Ramos (cell line): ENCODE data around the gene SEPTIN11.
"Not testable (repeated sequence)": the region's sequence is repeated elsewhere in the genome, so short reads cannot be mapped to it uniquely, and the experiment has no call there.

ENCODE experiments used
- in situ Hi-C: fragments of 300-500 bp; cut with MboI; formaldehyde crosslinking; loops from one replicate; pipeline ENCODE4 v1.14.3; 2022; ENCODE audit warnings: low sequenced_read_pairs; ENCODE audit not compliant: unreplicated experiment

SEPTIN11 gene

DNA sequence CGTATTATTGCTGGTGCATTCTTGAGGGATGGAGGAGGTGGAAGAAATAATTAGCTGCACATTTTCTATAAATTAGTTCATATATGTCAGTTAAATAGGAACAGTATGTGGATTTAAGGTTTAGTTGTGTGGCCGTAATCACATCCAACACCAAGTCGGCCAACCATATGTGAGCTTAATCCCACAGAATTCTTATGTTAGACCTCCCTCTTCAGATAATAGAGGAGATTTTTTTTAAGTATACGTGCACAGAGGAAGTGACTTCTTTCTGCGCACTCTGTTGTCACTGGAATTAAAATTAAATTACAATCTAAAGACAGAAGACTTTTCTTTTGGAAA, 2.1 kb downstream of the SEPTIN11 start:
- in situ Hi-C loops: no loop called here

DNA sequence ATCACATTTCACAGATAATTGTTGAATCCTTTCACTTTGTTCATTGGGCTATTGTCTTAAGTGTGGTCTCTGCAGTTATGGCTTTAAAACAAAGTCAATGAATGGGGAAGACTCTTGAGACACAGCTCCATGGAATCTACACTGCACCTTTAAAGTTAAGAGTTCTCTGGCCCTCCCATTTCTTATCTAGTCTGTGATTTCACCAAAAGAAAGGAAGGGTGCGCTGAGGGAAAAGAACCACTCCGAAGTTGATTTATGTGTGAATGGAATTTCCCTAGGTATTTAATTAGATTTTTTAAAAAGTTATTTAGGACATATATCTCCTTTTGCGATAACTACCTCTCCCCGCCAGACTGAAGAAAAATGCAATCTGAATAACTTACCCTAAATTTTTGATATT, 2.5 kb downstream of the SEPTIN11 start:
- in situ Hi-C loops: no loop called here

DNA sequence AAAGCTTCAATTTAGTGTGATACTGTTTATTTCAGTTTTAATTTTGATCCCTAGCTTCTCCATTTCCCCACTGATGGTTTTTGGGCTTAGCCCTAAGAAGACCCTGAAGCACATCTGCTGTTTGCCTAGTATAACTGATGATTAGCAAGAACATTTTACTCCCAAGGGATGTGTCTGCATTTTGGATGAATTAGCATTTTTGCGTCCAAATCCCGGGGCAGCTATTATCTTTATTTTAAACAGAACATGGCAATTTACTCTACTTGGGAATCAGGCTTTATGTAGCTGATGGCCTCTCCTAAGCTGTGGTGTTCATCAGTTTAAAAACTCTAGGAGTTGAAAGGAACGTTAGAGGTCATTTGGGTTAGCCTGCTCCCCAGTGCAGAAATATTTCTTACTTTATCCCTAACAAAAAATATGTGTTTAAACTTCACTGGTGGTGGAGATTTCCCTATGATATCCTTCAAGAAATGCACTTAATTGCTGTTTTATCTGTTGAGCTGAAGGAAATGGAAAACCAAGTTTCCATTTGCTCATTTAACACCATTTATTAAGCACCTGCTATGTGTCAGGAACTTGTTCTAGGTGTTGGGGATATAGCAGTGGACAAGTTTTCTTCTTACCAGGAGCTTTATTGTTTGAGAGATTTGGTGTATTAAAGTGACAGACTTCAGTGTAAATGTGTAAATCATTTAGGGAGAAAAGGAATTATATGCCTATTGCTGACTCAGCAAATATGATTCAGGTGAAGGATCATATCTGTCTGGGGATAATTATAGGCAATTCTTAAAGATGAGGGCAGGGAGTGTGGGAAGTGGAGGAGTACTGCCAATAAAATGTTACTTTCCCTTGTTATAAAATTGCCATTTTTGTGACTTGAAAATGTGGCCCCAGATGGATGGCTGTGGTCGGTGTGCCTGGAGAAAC, 3.4 kb downstream of the SEPTIN11 start:
- in situ Hi-C loops: no loop called here

DNA sequence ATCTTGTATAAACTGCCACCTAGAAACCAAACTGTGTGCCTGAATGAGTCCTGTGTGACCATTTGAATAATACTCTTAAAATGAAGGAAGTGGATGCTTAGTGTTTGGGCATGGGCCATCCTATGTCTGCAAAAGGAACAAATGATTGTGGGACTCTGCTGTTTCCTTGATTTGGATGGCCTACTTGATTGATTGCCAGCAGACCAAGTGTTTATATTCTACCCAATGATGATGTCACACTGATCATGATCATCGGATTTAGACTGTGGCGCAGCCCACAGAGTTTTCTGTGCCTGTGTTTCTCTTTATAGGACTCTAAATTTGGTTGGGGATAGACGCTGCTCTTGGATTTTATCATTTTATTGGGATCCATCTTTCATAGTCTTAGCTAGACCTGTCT, 4.4 kb downstream of the SEPTIN11 start:
- in situ Hi-C loops: no loop called here

DNA sequence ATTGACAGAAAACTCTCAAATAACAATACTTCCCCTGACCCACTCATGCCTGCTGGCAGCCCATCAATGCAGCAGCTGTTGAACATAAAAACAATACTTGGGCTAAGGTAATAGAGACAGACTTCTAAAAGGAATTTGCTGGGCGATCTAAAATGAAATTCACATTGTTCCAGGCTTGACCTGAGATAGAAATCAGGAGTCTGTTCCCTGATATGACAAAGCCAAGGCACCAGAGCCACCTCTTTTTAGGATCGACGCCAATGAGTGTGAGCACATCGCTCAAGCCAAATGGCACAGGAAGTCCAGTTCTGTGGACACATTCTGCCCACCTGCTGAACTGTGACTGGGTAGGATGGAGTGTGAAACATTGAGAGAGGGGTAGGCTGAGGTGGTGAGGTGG, 4.9 kb downstream of the SEPTIN11 start:
- in situ Hi-C loops: no loop called here

DNA sequence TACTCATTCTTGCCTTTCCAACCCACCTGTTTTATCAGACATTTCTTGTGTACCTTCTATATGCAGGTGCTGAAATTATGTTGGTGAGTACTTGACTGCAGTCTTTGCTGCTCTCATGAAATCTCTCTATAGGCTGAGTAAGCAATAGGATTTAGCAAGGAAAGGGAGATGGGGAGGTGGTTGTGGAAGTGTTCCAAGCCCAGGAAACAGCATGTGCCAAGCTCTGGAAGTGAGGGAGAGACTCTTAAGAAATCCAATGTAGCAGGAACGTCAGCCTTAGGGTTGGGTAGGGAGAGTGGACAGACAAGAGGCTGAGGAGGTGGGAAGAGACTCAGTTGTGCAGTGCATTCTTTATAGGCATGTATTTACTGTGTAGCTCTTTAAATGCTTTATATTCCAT, 5.6 kb downstream of the SEPTIN11 start:
- in situ Hi-C loops: no loop called here

DNA sequence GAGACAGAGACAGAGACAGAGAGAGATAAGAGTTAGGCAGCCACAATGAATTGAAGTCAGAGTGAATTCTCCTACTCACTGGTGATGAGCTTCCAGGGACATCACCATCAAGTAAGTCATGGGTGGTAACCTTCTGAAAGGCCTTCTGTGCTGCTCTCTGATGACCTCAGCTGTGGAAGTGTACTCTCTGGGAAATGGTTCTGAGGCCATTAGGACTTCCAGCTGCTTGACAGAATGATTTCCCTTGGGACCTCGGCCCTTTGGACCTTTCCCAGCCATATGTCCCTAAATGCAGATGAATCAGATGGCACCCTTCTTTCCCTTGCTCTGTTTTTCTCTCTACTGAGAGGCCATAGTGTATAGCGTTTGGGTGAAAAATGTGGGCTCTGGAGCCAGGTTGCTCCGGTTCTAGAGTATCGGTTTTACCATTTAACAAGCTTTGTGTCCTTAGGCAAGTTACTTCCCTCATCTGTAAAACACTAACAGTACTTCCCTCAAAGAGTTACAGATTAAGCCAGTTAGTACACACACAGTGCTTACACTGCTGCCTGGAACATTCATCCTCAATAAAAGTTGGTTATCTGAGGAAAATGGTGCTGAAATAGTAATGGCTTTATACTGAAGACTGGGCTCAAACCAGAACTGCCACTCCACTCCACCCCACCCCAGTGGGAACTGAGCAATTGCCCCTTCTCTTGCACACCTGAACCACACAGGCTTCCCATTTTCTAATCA, 7.6 kb downstream of the SEPTIN11 start:
- in situ Hi-C loops: no loop called here

DNA sequence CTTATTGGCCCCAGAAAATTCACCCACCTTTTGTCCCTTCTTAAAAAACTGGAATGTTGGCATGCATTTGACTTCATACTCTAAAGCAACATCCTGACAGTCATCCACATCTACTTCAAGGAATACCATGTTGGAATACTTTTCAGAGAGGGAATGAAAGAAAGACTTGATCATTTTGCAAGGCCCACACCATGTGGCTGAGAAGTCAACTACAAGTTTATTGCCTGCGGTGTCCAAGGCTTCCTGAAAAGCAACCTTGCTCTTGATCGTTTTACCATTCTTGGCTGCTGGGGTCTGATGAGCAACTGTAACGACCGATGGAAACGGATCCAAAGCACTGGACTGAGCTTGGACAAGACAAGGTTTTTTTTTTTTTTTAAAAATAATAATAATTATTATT, 9.3 kb downstream of the SEPTIN11 start:
- in situ Hi-C loops: no loop called here

DNA sequence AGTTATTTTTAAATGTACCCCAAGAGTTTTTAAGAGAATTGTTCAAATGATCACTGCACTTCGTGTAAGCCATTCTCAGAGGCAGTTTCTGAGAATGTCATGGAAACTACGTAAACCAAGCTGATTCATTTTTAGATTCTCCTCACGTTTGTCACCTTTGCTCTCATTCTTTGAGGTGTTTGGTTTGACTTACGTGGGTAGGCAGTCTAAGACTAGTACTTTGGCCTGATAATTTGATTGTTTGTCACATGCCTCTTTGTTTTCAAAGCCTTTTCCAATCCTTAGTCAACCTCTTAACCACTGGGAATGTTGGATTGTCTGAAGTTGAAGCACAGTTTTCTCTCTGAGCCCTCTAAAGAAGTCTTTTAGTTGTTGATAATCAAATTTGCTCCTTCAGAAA, 10.5 kb downstream of the SEPTIN11 start:
- in situ Hi-C loops: no loop called here

DNA sequence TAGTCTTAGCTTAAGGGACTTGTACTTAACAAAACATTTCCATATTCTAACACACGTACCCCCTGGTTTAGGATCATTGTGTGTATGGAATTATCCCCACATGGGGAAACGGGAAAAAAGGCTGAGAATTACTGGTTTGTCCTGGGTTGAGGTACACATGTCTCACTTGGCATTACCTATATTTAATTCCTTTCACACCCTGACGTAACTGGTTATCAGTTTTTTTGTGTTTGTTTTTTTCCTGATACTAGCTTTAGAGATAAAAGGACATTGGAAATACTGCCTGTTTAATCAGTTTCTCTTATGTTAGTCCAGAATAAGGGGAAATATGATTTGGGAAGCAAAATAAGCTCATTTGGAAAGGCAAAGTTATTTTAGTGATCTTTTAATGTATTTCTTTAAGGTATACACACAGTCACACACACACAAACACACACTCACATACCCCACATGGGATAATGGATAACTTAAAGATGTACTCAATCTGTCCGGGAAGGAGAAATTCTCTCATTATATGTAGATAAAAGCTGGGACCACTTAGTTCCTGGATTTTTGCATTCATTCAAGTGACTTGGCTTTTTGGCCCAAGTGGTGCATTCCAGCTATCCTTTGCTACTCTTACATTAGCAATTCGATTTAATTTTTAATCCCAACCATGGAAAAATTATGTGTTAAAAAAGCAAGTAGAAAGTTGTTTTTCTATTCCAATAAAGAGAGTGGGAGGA, 13.0 kb downstream of the SEPTIN11 start:
- in situ Hi-C loops: no loop called here

DNA sequence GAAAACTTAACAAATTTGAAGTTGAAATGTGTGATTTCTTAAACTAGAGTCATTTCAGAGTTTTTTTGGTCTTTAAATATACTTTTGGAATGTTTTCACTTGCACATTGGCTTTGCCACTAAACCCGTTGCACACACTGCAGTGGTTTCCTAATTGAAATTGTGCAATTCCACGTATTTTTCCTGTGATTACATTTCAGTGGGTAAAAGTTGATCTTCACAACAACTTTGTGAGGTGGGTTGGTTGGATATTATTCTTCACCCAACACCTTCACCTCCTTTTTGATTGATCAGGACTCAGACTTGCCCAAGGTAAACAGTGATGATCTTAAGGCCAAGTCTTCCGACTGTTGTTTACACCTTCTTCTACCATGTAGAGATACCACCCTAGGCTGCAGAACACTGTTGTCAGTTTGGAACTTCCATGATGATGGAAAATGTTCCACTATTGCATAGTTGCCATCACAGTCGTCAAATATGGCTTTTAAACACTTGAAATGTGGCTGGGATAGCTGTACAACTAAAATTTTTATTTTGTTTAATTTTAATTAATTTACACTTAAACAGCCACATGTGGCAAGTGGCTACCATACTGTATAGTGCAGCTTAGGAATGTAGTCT, 13.7 kb downstream of the SEPTIN11 start:
- in situ Hi-C loops: no loop called here

DNA sequence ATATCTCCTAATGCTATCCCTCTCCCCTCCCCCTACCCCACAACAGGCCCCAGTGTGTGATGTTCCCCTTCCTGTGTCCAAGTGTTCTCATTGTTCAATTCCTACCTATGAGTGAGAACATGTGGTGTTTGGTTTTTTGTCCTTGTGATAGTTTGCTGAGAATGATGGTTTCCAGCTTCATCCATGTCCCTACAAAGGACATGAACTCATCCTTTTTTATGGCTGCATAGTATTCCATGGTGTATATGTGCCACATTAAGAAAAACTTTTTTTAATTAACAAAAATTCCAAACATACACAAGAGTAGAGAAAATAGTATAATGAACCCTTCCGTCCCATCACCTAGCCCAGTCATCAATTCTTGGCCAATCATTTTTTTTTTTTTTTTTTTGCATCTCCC, 14.4 kb downstream of the SEPTIN11 start:
- in situ Hi-C loops: not testable (repeated sequence)

DNA sequence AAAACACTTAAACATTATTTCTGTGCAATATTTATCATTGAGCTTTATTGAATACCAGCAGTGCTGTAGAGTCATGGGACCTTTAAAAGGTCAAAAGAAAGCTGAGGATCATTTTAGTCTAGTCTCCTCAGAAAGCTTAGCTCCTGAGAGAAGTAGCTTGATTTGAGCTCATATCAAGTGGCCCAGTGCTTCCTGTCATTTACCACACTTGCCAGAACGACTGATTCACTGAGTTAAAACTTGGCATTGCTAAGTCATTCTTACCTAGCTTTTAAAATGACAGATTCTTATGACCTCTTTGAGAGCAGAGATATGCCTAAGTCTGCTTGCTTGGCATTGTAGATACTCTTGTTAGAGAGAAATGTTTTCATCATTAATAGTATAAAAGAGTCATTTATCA, 15.2 kb downstream of the SEPTIN11 start:
- in situ Hi-C loops: no loop called here

DNA sequence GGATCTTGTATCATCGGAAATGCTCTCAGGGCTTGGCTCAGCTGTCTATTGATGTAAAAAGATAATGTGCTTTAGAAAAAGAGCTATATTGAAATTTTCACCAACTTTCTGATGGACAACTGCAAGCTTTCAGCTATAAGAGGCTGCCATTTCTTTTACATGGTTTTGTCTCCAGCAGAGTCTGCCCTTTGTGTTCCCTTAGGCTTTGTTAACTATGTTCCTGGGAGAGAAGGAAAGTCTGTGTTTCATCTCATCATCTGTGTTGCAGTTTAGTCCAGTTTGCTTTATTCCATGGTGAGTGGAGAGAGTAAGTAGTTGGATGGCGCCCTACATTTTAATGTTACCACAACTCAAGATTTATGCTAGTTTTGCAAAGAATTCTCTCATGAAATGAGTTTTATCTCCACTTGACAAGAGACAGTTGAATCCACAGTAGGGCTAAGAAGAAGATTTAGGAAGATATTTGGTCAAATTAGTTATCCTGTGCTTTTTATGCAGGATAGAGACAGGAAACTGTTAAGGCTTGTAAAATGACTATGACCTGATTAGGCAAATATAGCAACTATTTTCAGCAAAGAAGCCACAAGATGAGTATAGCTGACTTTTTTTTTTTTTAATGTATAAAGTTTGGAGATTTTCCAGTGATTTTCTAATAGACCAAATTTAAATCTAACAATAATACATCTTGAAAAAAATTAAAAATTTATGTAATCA, 16.5 kb downstream of the SEPTIN11 start:
- in situ Hi-C loops: no loop called here

DNA sequence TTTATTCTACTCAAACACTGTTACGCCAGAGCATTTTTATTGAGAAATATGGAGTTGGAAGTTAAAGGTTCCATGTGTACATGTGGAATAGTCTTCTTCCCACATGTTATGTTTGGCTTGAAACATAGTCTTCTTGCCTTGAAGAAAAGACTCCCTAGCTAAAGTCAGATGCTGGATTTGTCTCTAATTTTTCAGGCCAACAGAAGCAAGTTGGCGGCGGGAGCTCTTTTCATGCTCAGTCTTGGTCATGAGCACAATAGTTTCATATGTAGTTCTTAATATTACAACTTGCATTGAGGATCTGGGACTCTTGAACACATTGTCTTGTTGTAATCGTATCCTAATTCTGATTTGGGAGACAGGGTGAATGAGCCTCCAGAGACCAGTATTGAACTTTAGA, 19.4 kb downstream of the SEPTIN11 start:
- in situ Hi-C loops: no loop called here

DNA sequence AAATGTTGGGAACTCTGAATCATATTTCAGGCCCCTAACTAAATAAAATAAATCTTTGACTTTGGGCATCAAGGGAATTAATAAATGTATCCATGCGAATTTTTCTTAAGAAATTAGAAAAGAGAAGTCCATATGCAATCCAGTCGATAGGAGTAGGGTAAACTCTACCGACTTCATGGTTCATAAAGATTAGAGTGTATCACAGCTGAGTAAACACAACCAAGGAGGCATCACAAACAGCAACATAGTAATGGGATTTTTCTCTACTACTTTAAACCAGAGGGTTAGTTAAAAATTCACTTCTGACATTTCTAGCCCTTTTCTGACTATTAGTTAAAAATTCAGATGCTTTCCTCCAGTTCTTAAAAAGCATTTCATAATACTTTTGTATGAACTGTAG, 19.9 kb downstream of the SEPTIN11 start:
- in situ Hi-C loops: no loop called here

DNA sequence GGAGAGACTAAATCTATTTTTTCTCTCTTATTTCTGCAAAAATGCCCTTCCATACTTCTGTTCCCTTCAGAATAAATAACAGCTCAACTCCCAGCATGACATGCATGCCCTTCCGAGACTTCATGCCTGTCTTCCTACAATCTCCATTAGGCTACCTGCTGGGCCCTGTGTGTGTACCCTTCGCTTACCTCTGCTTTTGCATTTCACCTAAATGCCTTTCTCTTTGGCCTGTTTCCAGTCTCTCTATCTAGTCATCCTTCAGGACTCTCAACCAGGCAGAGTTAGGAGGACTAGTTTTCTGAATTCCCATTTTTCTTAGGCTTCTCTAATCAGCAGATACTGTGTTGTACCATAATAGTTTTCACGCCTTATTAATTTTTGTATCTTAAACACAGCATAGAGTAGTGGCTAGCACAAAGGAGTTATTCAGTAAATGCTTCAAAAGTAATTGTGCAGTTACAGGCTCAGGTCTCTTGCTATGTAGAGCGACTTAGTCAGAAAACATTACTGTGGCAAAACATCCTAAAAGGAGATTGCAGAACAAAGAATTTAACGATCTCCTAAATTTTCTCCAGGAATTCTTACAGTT, 20.5 kb downstream of the SEPTIN11 start:
- in situ Hi-C loops: no loop called here

DNA sequence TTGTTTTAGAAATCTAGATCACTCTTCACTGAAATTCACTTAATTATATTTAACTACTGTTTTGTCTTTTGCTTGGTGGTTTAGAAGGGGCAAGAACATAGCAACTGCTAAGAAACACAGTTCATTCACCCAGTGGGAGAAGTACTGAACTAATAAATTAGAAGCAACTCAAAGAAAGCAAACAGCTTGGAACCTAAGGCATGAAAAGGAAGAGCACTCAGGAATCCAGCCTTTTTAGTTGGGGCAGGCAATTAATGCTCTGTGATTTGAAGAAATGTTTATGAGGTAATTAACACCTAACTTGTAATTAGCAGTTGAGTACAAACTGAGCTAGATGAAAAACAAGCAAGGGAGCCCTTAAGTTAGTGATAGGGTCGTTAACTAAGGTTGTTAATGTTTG, 22.8 kb downstream of the SEPTIN11 start:
- in situ Hi-C loops: no loop called here

DNA sequence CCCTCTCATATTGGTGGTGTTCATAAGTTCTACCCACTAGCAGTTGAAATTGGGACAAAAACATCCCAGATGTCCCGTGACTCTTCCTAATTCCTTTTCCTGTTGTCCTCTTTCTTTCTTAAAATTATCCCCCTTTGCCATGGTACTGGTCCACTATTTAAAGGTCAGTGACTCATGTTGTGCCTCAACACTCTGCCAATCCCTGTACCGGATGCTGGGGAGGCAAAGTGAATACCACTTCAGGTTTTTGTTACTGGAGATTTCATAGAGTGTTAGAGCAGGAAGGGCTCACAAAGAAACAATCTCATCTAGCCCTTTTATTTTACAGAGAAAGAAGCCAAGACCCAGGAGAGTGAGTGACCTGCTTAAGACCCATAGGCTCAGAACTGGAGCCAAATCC, 24.6 kb downstream of the SEPTIN11 start:
- in situ Hi-C loops: no loop called here

DNA sequence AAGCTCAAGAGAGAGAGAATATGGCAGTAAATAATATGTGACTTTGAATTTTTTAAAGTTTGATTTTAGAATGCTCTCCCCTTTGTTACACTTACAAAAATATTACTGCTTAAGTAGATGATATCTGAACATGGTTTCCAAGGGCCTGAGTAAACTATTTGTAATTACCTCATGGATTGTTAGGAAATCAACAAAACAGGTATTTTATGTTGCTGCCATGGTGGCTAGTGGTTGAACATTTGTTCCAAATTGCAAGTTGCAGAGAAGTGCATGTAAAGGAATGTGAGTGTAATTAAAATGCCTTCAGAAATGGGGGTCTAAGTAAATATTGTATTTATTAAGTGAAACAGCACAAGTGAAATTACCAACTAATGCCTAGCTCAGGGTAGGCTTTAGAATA, 27.6 kb downstream of the SEPTIN11 start:
- in situ Hi-C loops: no loop called here
